HG03196 (cell line): ENCODE data around the gene TSPAN18.

Source experiments
- ATAC-seq: cut with Tn5 transposase; IDR thresholded peaks from one replicate; pipeline ENCODE4 v1.9.1; 2021; ENCODE audit not compliant: unreplicated experiment

The TSPAN18 gene

GRCh38 chr11:44950625-44951476, 224.1 kb downstream of the TSPAN18 start, which contains the start of gene TP53I11:
TP53I11 (minus strand) TSS chr11:44950883; CDS start chr11:44938335, 12,548 bp downstream.
- ATAC-seq, result no peak

- ATAC-seq, result no peak
These were observed 225.3 kb downstream of the TSPAN18 start for GRCh38 chr11:44952082-44952481.

- no peak for ATAC-seq
These were observed 225.9 kb downstream of the TSPAN18 start for GRCh38 chr11:44952500-44953260.

- ATAC-seq, result no peak
These were observed 227.5 kb downstream of the TSPAN18 start for GRCh38 chr11:44954051-44954906.

- no peak for ATAC-seq
These were observed 228.4 kb downstream of the TSPAN18 start for GRCh38 chr11:44955015-44955738.

- ATAC-seq, result no peak
These were observed 230.3 kb downstream of the TSPAN18 start for GRCh38 chr11:44957040-44957515.

- ATAC-seq, result no peak
These were observed 231.2 kb downstream of the TSPAN18 start for GRCh38 chr11:44957776-44958564.

- no peak for ATAC-seq
These were observed 232.3 kb downstream of the TSPAN18 start for GRCh38 chr11:44959064-44959463.

GRCh38 chr11:44960200-44960845, 233.6 kb downstream of the TSPAN18 start:
- ATAC-seq, result no peak

- no peak for ATAC-seq
These were observed 235.7 kb downstream of the TSPAN18 start for GRCh38 chr11:44962464-44962863.

GRCh38 chr11:44963136-44963535, 236.4 kb downstream of the TSPAN18 start:
- ATAC-seq, result no peak

- ATAC-seq, result no peak
These were observed 237.2 kb downstream of the TSPAN18 start for GRCh38 chr11:44963948-44964347.

GRCh38 chr11:44964526-44965209, 237.9 kb downstream of the TSPAN18 start:
- no peak for ATAC-seq

GRCh38 chr11:44966694-44967093, 239.9 kb downstream of the TSPAN18 start:
- no peak for ATAC-seq

- no peak for ATAC-seq
These were observed 241.3 kb downstream of the TSPAN18 start for GRCh38 chr11:44967930-44968496.

GRCh38 chr11:44968510-44968909, 241.7 kb downstream of the TSPAN18 start:
- no peak for ATAC-seq

GRCh38 chr11:44969651-44970252, 243.0 kb downstream of the TSPAN18 start:
- ATAC-seq, result no peak

GRCh38 chr11:44970293-44970692, 243.5 kb downstream of the TSPAN18 start:
- no peak for ATAC-seq
